Upper lobe of right lung (tissue), 1 donor: ENCODE data around the gene WDR1. TPM values are rescaled to one million over a fixed set of nuclear protein-coding genes. Genes with fewer than 3 reads are reported as not detected.
A peak's percentile ranks its signal among the peaks of the same experiment; 100 is the strongest.

Source experiments
- ATAC-seq: fragments of 200-7000 bp; cut with Tn5 transposase; one replicate; pipeline ENCODE4 v1.9.1; 2020; ENCODE audit warnings: mild to moderate bottlenecking, moderate library complexity
- DNase-seq: peaks from one replicate; pipeline ENCODE4 v3.0.0-alpha.2; 2020
- H3K27ac ChIP-seq: fragments of 200-600 bp; one replicate; pipeline ENCODE4 v1.8.0; 2022
- H3K27me3 ChIP-seq: fragments of 200-600 bp; one replicate; pipeline ENCODE4 v1.8.0; 2022; ENCODE audit warnings: mild to moderate bottlenecking
- H3K36me3 ChIP-seq: fragments of 200-600 bp; one replicate; pipeline ENCODE4 v1.8.0; 2022
- H3K4me1 ChIP-seq: fragments of 200-600 bp; one replicate; pipeline ENCODE4 v1.8.0; 2022
- H3K4me3 ChIP-seq: fragments of 200-600 bp; one replicate; pipeline ENCODE4 v1.8.0; 2022; ENCODE audit warnings: mild to moderate bottlenecking
- H3K9me3 ChIP-seq: fragments of 200-600 bp; one replicate; pipeline ENCODE4 v1.8.0; 2022
- intact Hi-C: fragments of 100-400 bp; cut with DNase I; formaldehyde crosslinking; loops from one replicate; pipeline ENCODE4 v1.11.0; 2022
- long read RNA-seq: library from polyadenylated mRNA; unstranded; transcript quantifications from one replicate; pipeline ENCODE4 v2.0.0, GENCODE V29; 2021
- total RNA-seq: library from RNA; stranded (reverse); fragmentation: NEBNext Ultra II Directional; extraction: Animal tissue kit (Norgen Biotek cat#: 25700); gene quantifications from one replicate; pipeline ENCODE4 v1.2.1, GENCODE V29; 2021
- TF ChIP-seq, protein P1 (sequence below): fragments of 200-600 bp; IDR thresholded peaks from one replicate; pipeline ENCODE4 v1.8.0; 2022; ENCODE audit warnings: antibody characterized with exemption
- donor health status: DM: no; HTN: yes; CAD: no; lungs with severe emphysema.

Gene WDR1
- total RNA-seq = 234 TPM
- long read RNA-seq, transcript WDR1-203 (15 exons, 3,142 nt) = major isoform, 408 of 482 reads
- long read RNA-seq, partial matches to known transcripts = 58 of 482 reads
- long read RNA-seq, other reads (novel, unspliced or antisense) = 12 of 482 reads

- DNase-seq (peak; percentile 99), ATAC-seq (peak; percentile 95)
- H3K4me3 ChIP-seq = peak within 1 kb of the TSS; percentile 85
- H3K9me3 ChIP-seq = no peaks in the 10 kb centered on the region
- H3K4me1 ChIP-seq = peaks cover 53% of the 10 kb centered on the region
- no peaks in the 10 kb centered on the region for H3K27me3 ChIP-seq
- intact Hi-C loops = no loop called here
- H3K27ac ChIP-seq = peak within 1 kb of the TSS; percentile 98
- TF ChIP-seq, protein P1, sequence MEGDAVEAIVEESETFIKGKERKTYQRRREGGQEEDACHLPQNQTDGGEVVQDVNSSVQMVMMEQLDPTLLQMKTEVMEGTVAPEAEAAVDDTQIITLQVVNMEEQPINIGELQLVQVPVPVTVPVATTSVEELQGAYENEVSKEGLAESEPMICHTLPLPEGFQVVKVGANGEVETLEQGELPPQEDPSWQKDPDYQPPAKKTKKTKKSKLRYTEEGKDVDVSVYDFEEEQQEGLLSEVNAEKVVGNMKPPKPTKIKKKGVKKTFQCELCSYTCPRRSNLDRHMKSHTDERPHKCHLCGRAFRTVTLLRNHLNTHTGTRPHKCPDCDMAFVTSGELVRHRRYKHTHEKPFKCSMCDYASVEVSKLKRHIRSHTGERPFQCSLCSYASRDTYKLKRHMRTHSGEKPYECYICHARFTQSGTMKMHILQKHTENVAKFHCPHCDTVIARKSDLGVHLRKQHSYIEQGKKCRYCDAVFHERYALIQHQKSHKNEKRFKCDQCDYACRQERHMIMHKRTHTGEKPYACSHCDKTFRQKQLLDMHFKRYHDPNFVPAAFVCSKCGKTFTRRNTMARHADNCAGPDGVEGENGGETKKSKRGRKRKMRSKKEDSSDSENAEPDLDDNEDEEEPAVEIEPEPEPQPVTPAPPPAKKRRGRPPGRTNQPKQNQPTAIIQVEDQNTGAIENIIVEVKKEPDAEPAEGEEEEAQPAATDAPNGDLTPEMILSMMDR = no peak
- H3K36me3 ChIP-seq = peaks cover 41% of the 10 kb centered on the region
Observed at GRCh38 chr4:10116569-10117358, at the start of gene WDR1. Gene WDR1 (minus strand): TSS chr4:10116799. CDS start chr4:10116666, 133 bp downstream.

DNA sequence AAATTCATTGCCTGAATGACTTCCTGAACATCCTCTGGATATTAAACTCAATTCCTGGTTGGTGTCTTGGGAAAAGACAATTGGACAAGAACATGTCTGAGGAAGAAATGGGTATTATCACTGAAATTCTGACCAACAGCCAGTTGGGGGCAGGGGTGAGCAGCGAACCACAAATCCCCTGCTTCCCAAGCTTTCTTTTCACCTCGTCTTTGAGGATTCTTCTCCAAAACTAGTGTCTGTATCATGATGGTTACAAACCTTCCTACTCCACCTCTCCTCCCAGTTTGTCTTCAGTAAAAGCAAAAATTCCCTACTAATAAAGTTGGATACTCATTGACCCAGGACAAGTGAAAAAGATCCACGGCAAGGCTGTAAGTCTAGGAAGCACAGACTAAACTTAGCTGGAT, 48.3 kb upstream of the WDR1 start:
- no peak overlapping the region for H3K4me3 ChIP-seq
- H3K4me1 ChIP-seq = no peaks in the 10 kb centered on the region
- no peaks in the 10 kb centered on the region for H3K27me3 ChIP-seq
- H3K36me3 ChIP-seq = no peaks in the 10 kb centered on the region
- DNase-seq (no peak), ATAC-seq (peak; percentile 45)
- intact Hi-C loops = loop anchor here (10.0 kb wide), 1 partner anchor 240 kb away; no protein-coding TSS in a partner anchor
- H3K9me3 ChIP-seq = no peaks in the 10 kb centered on the region
- no peak overlapping the region for H3K27ac ChIP-seq
- TF ChIP-seq, protein P1 = peak; percentile 59

DNA sequence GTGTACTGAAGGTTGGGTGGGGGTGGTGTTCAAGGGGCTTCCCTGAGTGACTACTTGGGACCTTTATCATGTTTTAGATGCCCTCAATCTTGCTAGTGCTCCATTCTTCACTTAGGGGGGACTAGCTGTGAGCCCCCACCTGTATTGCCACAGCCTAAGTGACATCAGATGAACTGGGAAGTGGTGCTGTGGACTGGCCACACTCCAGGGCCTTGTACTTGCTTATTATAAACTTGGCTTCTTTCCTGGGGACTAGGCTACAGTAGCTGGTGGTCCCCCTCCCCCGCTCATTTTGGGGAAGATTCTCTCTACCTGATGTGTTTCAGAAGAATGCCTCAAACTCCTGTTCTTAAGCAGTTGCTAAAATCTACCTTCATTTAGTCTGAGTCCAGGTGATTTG, 46.7 kb upstream of the WDR1 start:
- no peak for ATAC-seq

GRCh38 chr4:10162341-10163000, 45.9 kb upstream of the WDR1 start:
- no peaks in the 10 kb centered on the region for H3K27me3 ChIP-seq
- no peak overlapping the region for H3K27ac ChIP-seq
- H3K9me3 ChIP-seq = no peaks in the 10 kb centered on the region
- TF ChIP-seq, protein P1 = no peak
- no peak overlapping the region for H3K4me3 ChIP-seq
- no peak for DNase-seq
- no peaks in the 10 kb centered on the region for H3K4me1 ChIP-seq
- intact Hi-C loops = loop anchor here (10.0 kb wide), 1 partner anchor 242 kb away; no protein-coding TSS in a partner anchor
- ATAC-seq = no peak
- H3K36me3 ChIP-seq = no peaks in the 10 kb centered on the region

More for the DNA sequence above, 46.7 kb upstream of the WDR1 start:
- TF ChIP-seq, protein P1 = no peak
- Histone ChIP-seq H3K27ac (no peak overlapping the region), H3K27me3 (no peaks in the 10 kb centered on the region), H3K4me3 (no peak overlapping the region), H3K36me3 (no peaks in the 10 kb centered on the region), H3K4me1 (no peaks in the 10 kb centered on the region), H3K9me3 (no peaks in the 10 kb centered on the region)
- intact Hi-C loops = loop anchor here (10.0 kb wide), 1 partner anchor 242 kb away; no protein-coding TSS in a partner anchor
- no peak for DNase-seq

DNA sequence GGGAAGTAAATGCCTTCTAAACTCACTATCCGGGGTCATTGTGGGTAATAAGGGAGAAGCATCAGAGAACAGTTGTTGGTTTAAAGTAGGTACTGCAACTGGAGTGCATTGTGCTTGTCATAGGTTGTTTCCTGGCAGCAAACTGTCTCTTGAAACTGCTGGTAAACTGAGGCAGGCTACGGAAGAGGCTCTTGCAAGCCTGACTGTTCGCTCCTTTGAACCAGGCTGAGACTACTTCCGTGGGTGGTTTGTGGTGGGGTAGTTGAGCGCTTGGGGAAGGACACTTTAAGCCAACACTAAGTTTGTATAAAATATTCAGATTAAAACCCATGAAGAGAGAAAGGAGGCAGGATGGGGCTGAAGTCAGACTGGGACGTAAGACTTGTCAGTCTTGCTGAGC, 45.2 kb upstream of the WDR1 start:
- Histone ChIP-seq H3K4me1 (no peaks in the 10 kb centered on the region), H3K4me3 (no peak overlapping the region), H3K9me3 (no peaks in the 10 kb centered on the region), H3K36me3 (no peaks in the 10 kb centered on the region), H3K27ac (no peak overlapping the region), H3K27me3 (no peaks in the 10 kb centered on the region)
- TF ChIP-seq, protein P1 = no peak
- intact Hi-C loops = loop anchor here (10.0 kb wide), 1 partner anchor 243 kb away; no protein-coding TSS in a partner anchor
- DNase-seq = no peak
- no peak for ATAC-seq
